ENCODE data around the gene CCDC27.

- TF ChIP-seq CTCF (IDR thresholded peaks at IDR 0.05) (no peak), EZH2phosphoT487 (IDR thresholded peaks at IDR 0.05) (no peak), EZH2 (IDR thresholded peaks at IDR 0.05) (no peak)
These were observed 24.9 kb downstream of the CCDC27 start for GRCh38 chr1:3777078-3777547.

All from neural progenitor cell (in vitro differentiated cells).